Fibroblast of the conjunctiva (primary cell): ENCODE results near the gene C2orf68.
"Not testable (repeated sequence)": the region's sequence is repeated elsewhere in the genome, so short reads cannot be mapped to it uniquely, and the experiment has no call there.

Experiments used
- DNase-seq: peaks from one replicate; pipeline ENCODE4 v3.0.0-alpha.2; 2010; ENCODE audit warnings: low read depth

Gene C2orf68

GRCh38 chr2:85628658-85629057 lies 16.8 kb upstream of the C2orf68 start:
- no peak for DNase-seq

- no peak for DNase-seq
These were observed 12.1 kb upstream of the C2orf68 start for GRCh38 chr2:85623991-85624390.

- DNase-seq: no peak
These were observed 9.5 kb upstream of the C2orf68 start for GRCh38 chr2:85621338-85621737.

- no peak for DNase-seq
These were observed 7.8 kb upstream of the C2orf68 start for GRCh38 chr2:85619617-85620016.

- not testable (repeated sequence) for DNase-seq
These were observed 5.9 kb upstream of the C2orf68 start for GRCh38 chr2:85617723-85618122.

GRCh38 chr2:85615413-85615728 lies 3.5 kb upstream of the C2orf68 start:
- no peak for DNase-seq

GRCh38 chr2:85614757-85615156 lies 2.9 kb upstream of the C2orf68 start:
- not testable (repeated sequence) for DNase-seq

GRCh38 chr2:85613717-85614515 lies 2.0 kb upstream of the C2orf68 start:
- no peak for DNase-seq

- no peak for DNase-seq
These were observed 605 bp downstream of the C2orf68 start for GRCh38 chr2:85611217-85611704.

- DNase-seq: no peak
These were observed 4.3 kb downstream of the C2orf68 start for GRCh38 chr2:85607268-85608215.

GRCh38 chr2:85606116-85606455 lies 5.8 kb downstream of the C2orf68 start:
- DNase-seq: no peak

- DNase-seq: peak; percentile 48
These were observed 6.3 kb downstream of the C2orf68 start for GRCh38 chr2:85605406-85606115.

- no peak for DNase-seq
These were observed 7.1 kb downstream of the C2orf68 start for GRCh38 chr2:85604568-85605339.

- not testable (repeated sequence) for DNase-seq
These were observed 7.8 kb downstream of the C2orf68 start for GRCh38 chr2:85604133-85604444.

- DNase-seq: peak; percentile 74
These were observed 9.2 kb downstream of the C2orf68 start, which contains the start of gene TMEM150A for GRCh38 chr2:85602476-85603234. Gene TMEM150A (minus strand): TSS chr2:85602698. CDS start chr2:85601948, 750 bp downstream.

- DNase-seq: no peak
These were observed 9.9 kb downstream of the C2orf68 start for GRCh38 chr2:85601771-85602475.

GRCh38 chr2:85600951-85601770 lies 10.7 kb downstream of the C2orf68 start:
- no peak for DNase-seq

GRCh38 chr2:85600235-85600575 lies 11.7 kb downstream of the C2orf68 start:
- DNase-seq: no peak

- no peak for DNase-seq
These were observed 12.2 kb downstream of the C2orf68 start for GRCh38 chr2:85599468-85600234.
